Natural killer cell (primary cell): ENCODE data around the gene PDE9A. TPM values are rescaled to one million over a fixed set of nuclear protein-coding genes. Genes with fewer than 3 reads are reported as not detected.
"Not testable (repeated sequence)": the region's sequence is repeated elsewhere in the genome, so short reads cannot be mapped to it uniquely, and the experiment has no call there.

ENCODE experiments used
- ATAC-seq, 3 donors: fragments of 150-1000 bp in 2 of 3; fragments of 200-7000 bp in 1 of 3; cut with Tn5 transposase; 1 replicate in 1 of 3; 2 replicates in 2 of 3; pipeline ENCODE4 v1.10.0; 2021; ENCODE audit warnings: mild to moderate bottlenecking in 2 of 3, moderate library complexity in 2 of 3
- DNase-seq, 2 donors: peaks; one replicate each; pipeline versions ENCODE4 v3.0.0 to v3.0.0-alpha.2; 2013 to 2021; ENCODE audit warnings: mixed read lengths in 1 of 2
- H3K27ac ChIP-seq: one replicate; pipeline ENCODE4 v1.5.1; 2013; ENCODE audit warnings: mild to moderate bottlenecking, low read length
- H3K27me3 ChIP-seq: one replicate; pipeline ENCODE4 v1.6.1; 2013; ENCODE audit warnings: low read length; ENCODE audit not compliant: control insufficient read depth, insufficient read depth
- H3K36me3 ChIP-seq: one replicate; pipeline ENCODE4 v1.6.1; 2013; ENCODE audit warnings: low read length; ENCODE audit not compliant: control insufficient read depth, insufficient read depth
- H3K4me1 ChIP-seq: one replicate; pipeline ENCODE4 v1.6.1; 2013; ENCODE audit warnings: low read length; ENCODE audit not compliant: control insufficient read depth, insufficient read depth
- H3K4me3 ChIP-seq: one replicate; pipeline ENCODE4 v1.5.1; 2013; ENCODE audit warnings: low read length
- H3K9me3 ChIP-seq: one replicate; pipeline ENCODE4 v1.6.1; 2013; ENCODE audit warnings: low read length; ENCODE audit not compliant: control insufficient read depth, insufficient read depth
- H3K27ac Mint-ChIP-seq, 2 donors: one replicate each; pipeline ENCODE4 v1.8.0; 2022; ENCODE audit warnings: mild to moderate bottlenecking in 2 of 2, mixed read lengths in 2 of 2, moderate library complexity in 1 of 2
- H3K27me3 Mint-ChIP-seq, 2 donors: one replicate each; pipeline ENCODE4 v1.8.0; 2022; ENCODE audit warnings: low read depth in 2 of 2, mixed read lengths in 2 of 2
- H3K36me3 Mint-ChIP-seq: one replicate; pipeline ENCODE4 v1.8.0; 2022; ENCODE audit warnings: mixed read lengths
- H3K4me1 Mint-ChIP-seq, 2 donors: one replicate each; pipeline ENCODE4 v1.8.0; 2022; ENCODE audit warnings: mixed read lengths in 2 of 2
- H3K4me3 Mint-ChIP-seq: one replicate; pipeline ENCODE4 v1.8.0; 2022; ENCODE audit warnings: mild to moderate bottlenecking, moderate library complexity, mixed read lengths
- H3K9me3 Mint-ChIP-seq, 2 donors: one replicate each; pipeline ENCODE4 v1.8.0; 2022; ENCODE audit warnings: mixed read lengths in 2 of 2
- WGBS: methylation state at CpG from one replicate; pipeline ENCODE4 v1.1.7; 2013; ENCODE audit warnings: missing lambda C conversion rate; ENCODE audit not compliant: insufficient coverage; 5-methylcytosine and 5-hydroxymethylcytosine counted together
- intact Hi-C: fragments of 100-400 bp; cut with micrococcal nuclease; formaldehyde crosslinking; loops from one replicate; pipeline ENCODE4 v1.14.2; 2022
- total RNA-seq, 4 donors: library from RNA; stranded (reverse); fragments of 120-200 nt in 1 of 4; gene quantifications; one replicate each; pipeline versions ENCODE4 v1.2.3 to v1.2.4, GENCODE V29; 2013 to 2022
- TF ChIP-seq, protein P1 (sequence below): fragments of 200-600 bp; IDR thresholded peaks from one replicate; pipeline ENCODE4 v1.8.0; 2022; ENCODE audit warnings: antibody characterized with exemption

The PDE9A gene
- total RNA-seq, 3 donors from 2014 or later (not counting 1 experiment from before 2014, with no cell fraction given): 1.0 to 4.1 (median 1.2) TPM

DNA sequence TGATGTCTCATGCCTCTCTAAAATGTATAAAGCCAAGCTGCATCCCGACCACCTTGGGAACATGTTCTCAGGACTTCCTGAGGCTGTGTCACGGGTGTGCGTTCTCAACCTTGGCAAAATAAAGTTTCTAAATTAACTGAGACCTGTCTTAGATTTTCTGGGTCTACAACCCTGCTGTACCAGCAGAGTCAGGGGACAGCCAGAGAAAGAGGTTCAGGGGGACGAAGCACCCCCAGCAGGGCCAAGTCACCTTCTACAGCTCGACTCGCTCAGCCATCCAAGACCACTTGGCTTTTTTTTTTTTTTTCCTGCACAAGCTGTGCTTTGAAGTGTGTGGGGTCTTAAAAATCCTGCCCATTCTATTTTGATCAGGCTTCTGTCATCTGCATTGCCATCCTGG lies 28.5 kb upstream of the PDE9A start:
- no peak for ATAC-seq

GRCh38 chr21:42626171-42626570 lies 27.2 kb upstream of the PDE9A start:
- Histone ChIP-seq H3K27me3 (no peaks in the 10 kb centered on the region), H3K27ac (no peak overlapping the region), H3K4me3 (no peak overlapping the region), H3K9me3 (no peaks in the 10 kb centered on the region), H3K4me1 (no peaks in the 10 kb centered on the region), H3K36me3 (no peaks in the 10 kb centered on the region)
- no peaks in the 10 kb centered on the region for H3K9me3 Mint-ChIP-seq
- ATAC-seq (no peak), DNase-seq (no peak)
- H3K36me3 Mint-ChIP-seq: no peaks in the 10 kb centered on the region
- H3K4me1 Mint-ChIP-seq: no peaks in the 10 kb centered on the region
- 92% methylated on average over 13 of the region's 14 CpGs for WGBS
- TF ChIP-seq, protein P1, sequence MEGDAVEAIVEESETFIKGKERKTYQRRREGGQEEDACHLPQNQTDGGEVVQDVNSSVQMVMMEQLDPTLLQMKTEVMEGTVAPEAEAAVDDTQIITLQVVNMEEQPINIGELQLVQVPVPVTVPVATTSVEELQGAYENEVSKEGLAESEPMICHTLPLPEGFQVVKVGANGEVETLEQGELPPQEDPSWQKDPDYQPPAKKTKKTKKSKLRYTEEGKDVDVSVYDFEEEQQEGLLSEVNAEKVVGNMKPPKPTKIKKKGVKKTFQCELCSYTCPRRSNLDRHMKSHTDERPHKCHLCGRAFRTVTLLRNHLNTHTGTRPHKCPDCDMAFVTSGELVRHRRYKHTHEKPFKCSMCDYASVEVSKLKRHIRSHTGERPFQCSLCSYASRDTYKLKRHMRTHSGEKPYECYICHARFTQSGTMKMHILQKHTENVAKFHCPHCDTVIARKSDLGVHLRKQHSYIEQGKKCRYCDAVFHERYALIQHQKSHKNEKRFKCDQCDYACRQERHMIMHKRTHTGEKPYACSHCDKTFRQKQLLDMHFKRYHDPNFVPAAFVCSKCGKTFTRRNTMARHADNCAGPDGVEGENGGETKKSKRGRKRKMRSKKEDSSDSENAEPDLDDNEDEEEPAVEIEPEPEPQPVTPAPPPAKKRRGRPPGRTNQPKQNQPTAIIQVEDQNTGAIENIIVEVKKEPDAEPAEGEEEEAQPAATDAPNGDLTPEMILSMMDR: no peak
- peaks cover 9% of the 10 kb centered on the region in 2 donors for H3K27me3 Mint-ChIP-seq
- intact Hi-C loops: no loop called here
- H3K4me3 Mint-ChIP-seq: no peak overlapping the region
- H3K27ac Mint-ChIP-seq: no peak overlapping the region

More for the DNA sequence above, 28.5 kb upstream of the PDE9A start:
- H3K4me3 Mint-ChIP-seq: no peak overlapping the region
- no peak overlapping the region for H3K27ac Mint-ChIP-seq
- H3K27ac ChIP-seq: no peak overlapping the region
- H3K4me1 ChIP-seq: no peaks in the 10 kb centered on the region
- no peaks in the 10 kb centered on the region for H3K9me3 Mint-ChIP-seq
- no peaks in the 10 kb centered on the region for H3K27me3 ChIP-seq
- no peaks in the 10 kb centered on the region for H3K36me3 ChIP-seq
- no peak overlapping the region for H3K4me3 ChIP-seq
- TF ChIP-seq, protein P1: no peak
- H3K4me1 Mint-ChIP-seq: no peaks in the 10 kb centered on the region
- DNase-seq: no peak
- 72% methylated on average over 6 of the region's 6 CpGs for WGBS
- intact Hi-C loops: no loop called here
- no peaks in the 10 kb centered on the region for H3K36me3 Mint-ChIP-seq
- peaks cover 12% of the 10 kb centered on the region in 2 donors for H3K27me3 Mint-ChIP-seq
- H3K9me3 ChIP-seq: no peaks in the 10 kb centered on the region

GRCh38 chr21:42627527-42628289 lies 25.7 kb upstream of the PDE9A start:
- Histone ChIP-seq H3K27me3 (no peaks in the 10 kb centered on the region), H3K9me3 (no peaks in the 10 kb centered on the region), H3K4me3 (no peak overlapping the region), H3K4me1 (no peaks in the 10 kb centered on the region), H3K36me3 (no peaks in the 10 kb centered on the region), H3K27ac (no peak overlapping the region)
- Mint-ChIP-seq H3K4me1 (no peaks in the 10 kb centered on the region), H3K27ac (no peak overlapping the region), H3K27me3 (peaks cover 6 to 9% of the 10 kb centered on the region in 2 donors), H3K9me3 (no peaks in the 10 kb centered on the region), H3K4me3 (no peak overlapping the region), H3K36me3 (no peaks in the 10 kb centered on the region)
- intact Hi-C loops: no loop called here
- DNase-seq (no peak), ATAC-seq (no peak)
- TF ChIP-seq, protein P1: no peak
- 81% methylated on average over 15 of the region's 15 CpGs for WGBS

- DNase-seq, H3K27ac ChIP-seq, ATAC-seq, H3K9me3 ChIP-seq, H3K4me3 ChIP-seq, H3K36me3 Mint-ChIP-seq, intact Hi-C loops, H3K4me1 ChIP-seq, H3K4me3 Mint-ChIP-seq, H3K27ac Mint-ChIP-seq, H3K27me3 ChIP-seq, H3K27me3 Mint-ChIP-seq, H3K4me1 Mint-ChIP-seq, H3K9me3 Mint-ChIP-seq, H3K36me3 ChIP-seq: not testable (repeated sequence)
- 92% methylated on average over 2 of the region's 2 CpGs for WGBS
Measured at GRCh38 chr21:42628466-42629061, 24.9 kb upstream of the PDE9A start.
